Activated CD4-positive, alpha-beta T cell treated with anti-CD3 and anti-CD28 coated beads for 48 hours (primary cell): ENCODE measurements around the gene ZP1.

Experiments
- DNase-seq: peaks from one replicate; pipeline ENCODE4 v3.0.0-alpha.2; 2020

Gene ZP1

GRCh38 chr11:60859616-60860250 lies 7.6 kb upstream of the ZP1 start:
- DNase-seq = no peak

GRCh38 chr11:60860943-60861342 lies 6.4 kb upstream of the ZP1 start:
- DNase-seq = no peak

GRCh38 chr11:60862171-60862570 lies 5.2 kb upstream of the ZP1 start:
- no peak for DNase-seq

- DNase-seq = no peak
Observed at GRCh38 chr11:60863550-60864521, 3.5 kb upstream of the ZP1 start.

- DNase-seq = no peak
Observed at GRCh38 chr11:60864856-60865513, 2.4 kb upstream of the ZP1 start.

GRCh38 chr11:60867871-60868681 lies 734 bp downstream of the ZP1 start:
- no peak for DNase-seq

GRCh38 chr11:60868682-60869450 lies 1.5 kb downstream of the ZP1 start:
- DNase-seq = no peak

- no peak for DNase-seq
Observed at GRCh38 chr11:60869451-60869825, 2.1 kb downstream of the ZP1 start.

GRCh38 chr11:60870276-60870675 lies 2.9 kb downstream of the ZP1 start:
- DNase-seq = no peak

- DNase-seq = no peak
Observed at GRCh38 chr11:60870733-60871377, 3.5 kb downstream of the ZP1 start.

GRCh38 chr11:60871378-60872061 lies 4.2 kb downstream of the ZP1 start:
- no peak for DNase-seq

GRCh38 chr11:60872124-60872960 lies 5.0 kb downstream of the ZP1 start:
- no peak for DNase-seq

- DNase-seq = no peak
Observed at GRCh38 chr11:60872961-60873524, 5.7 kb downstream of the ZP1 start.

GRCh38 chr11:60873533-60873932 lies 6.2 kb downstream of the ZP1 start:
- no peak for DNase-seq

- no peak for DNase-seq
Observed at GRCh38 chr11:60874421-60875365, 7.4 kb downstream of the ZP1 start.

- DNase-seq = no peak
Observed at GRCh38 chr11:60875366-60876167, 8.2 kb downstream of the ZP1 start.

GRCh38 chr11:60876168-60876485 lies 8.8 kb downstream of the ZP1 start:
- DNase-seq = no peak
